Hematopoietic multipotent progenitor cell (in vitro differentiated cells): Measurements from ENCODE around the gene PA2G4. TPM values are rescaled to one million over a fixed set of nuclear protein-coding genes. Genes with fewer than 3 reads are reported as not detected.
"Not testable (repeated sequence)": the region's sequence is repeated elsewhere in the genome, so short reads cannot be mapped to it uniquely, and the experiment has no call there.

ENCODE experiments used
- DNase-seq, 3 donors: peaks; one replicate each; pipeline ENCODE4 v3.0.0-alpha.2; 2011 to 2015; ENCODE audit warnings: low read depth in 2 of 3, low spot score in 2 of 3
- total RNA-seq: library from RNA; depleted of rRNA; stranded (reverse); fragments of >200 nt; gene quantifications from one replicate; pipeline ENCODE4 v1.2.3, GENCODE V29; 2012

The PA2G4 gene
- total RNA-seq, 1 donor: 113 TPM

- DNase-seq: peak in 2 of 3 donors; percentile 51 to 60
Observed at GRCh38 chr12:56151672-56152131, 47.3 kb downstream of the PA2G4 start.

- DNase-seq: peak in 2 of 3 donors; percentile 93
Observed at GRCh38 chr12:56152132-56152755, 47.9 kb downstream of the PA2G4 start, which contains the start of gene MYL6B. TSS of gene MYL6B (plus strand) at chr12:56152587. CDS start at chr12:56153919, 1,332 bp downstream.

GRCh38 chr12:56152756-56153677 lies 48.7 kb downstream of the PA2G4 start:
- DNase-seq: no peak

GRCh38 chr12:56153678-56154065 lies 49.3 kb downstream of the PA2G4 start:
- DNase-seq: no peak

- DNase-seq: no peak
Observed at GRCh38 chr12:56154246-56154771, 50.0 kb downstream of the PA2G4 start.

- DNase-seq: no peak
Observed at GRCh38 chr12:56154818-56155217, 50.5 kb downstream of the PA2G4 start.

GRCh38 chr12:56155256-56155845 lies 51.0 kb downstream of the PA2G4 start:
- no peak for DNase-seq

GRCh38 chr12:56156464-56157200 lies 52.3 kb downstream of the PA2G4 start:
- DNase-seq: not testable (repeated sequence)

GRCh38 chr12:56157201-56158028 lies 53.1 kb downstream of the PA2G4 start:
- peak; percentile 47 to 87 (median 81) for DNase-seq

- DNase-seq: peak; percentile 82 to 98 (median 96)
Observed at GRCh38 chr12:56158029-56158925, 53.9 kb downstream of the PA2G4 start, which contains the start of gene MYL6. TSS of gene MYL6 (plus strand) at chr12:56158359. CDS start at chr12:56158402, 43 bp downstream.

- peak in 1 of 3 donors; percentile 32 for DNase-seq
Observed at GRCh38 chr12:56158926-56159461, 54.6 kb downstream of the PA2G4 start.

GRCh38 chr12:56159482-56160192 lies 55.3 kb downstream of the PA2G4 start:
- DNase-seq: no peak

- peak in 1 of 3 donors; percentile 41 for DNase-seq
Observed at GRCh38 chr12:56160193-56160763, 55.9 kb downstream of the PA2G4 start.

GRCh38 chr12:56160894-56161689 lies 56.7 kb downstream of the PA2G4 start:
- DNase-seq: no peak

GRCh38 chr12:56161690-56162351 lies 57.5 kb downstream of the PA2G4 start:
- DNase-seq: no peak
